Hepatocyte (in vitro differentiated cells): ENCODE data around the gene PMEPA1. TPM values are rescaled to one million over a fixed set of nuclear protein-coding genes. Genes with fewer than 3 reads are reported as not detected.
A peak's percentile ranks its signal among the peaks of the same experiment; 100 is the strongest.

ENCODE experiments used
- DNase-seq: peaks from one replicate; pipeline ENCODE4 v3.0.0-alpha.2; 2016; ENCODE audit warnings: low spot score
- H2AFZ ChIP-seq: fragments of 200-600 bp; sonication (generic); 2 replicates; pipeline ENCODE4 v1.6.0; 2016; ENCODE audit warnings: antibody characterized with exemption, mild to moderate bottlenecking
- H3K27ac ChIP-seq: fragments of 200-600 bp; sonication (generic); 2 replicates; pipeline ENCODE4 v1.5.1; 2016; ENCODE audit warnings: mild to moderate bottlenecking
- H3K27me3 ChIP-seq: fragments of 200-600 bp; sonication (generic); 2 replicates; pipeline ENCODE4 v1.6.1; 2016
- H3K36me3 ChIP-seq: fragments of 200-600 bp; sonication (generic); replicated peaks from 2 replicates; pipeline ENCODE4 v1.5.1; 2016; ENCODE audit warnings: low read depth; ENCODE audit not compliant: insufficient read depth
- H3K4me1 ChIP-seq: fragments of 200-600 bp; sonication (generic); 2 replicates; pipeline ENCODE4 v1.5.1; 2016; ENCODE audit warnings: mild to moderate bottlenecking, moderate library complexity; ENCODE audit not compliant: insufficient read depth
- H3K4me2 ChIP-seq: fragments of 200-600 bp; sonication (generic); 2 replicates; pipeline ENCODE4 v1.6.0; 2016
- H3K4me3 ChIP-seq: fragments of 200-600 bp; sonication (generic); 2 replicates; pipeline ENCODE4 v1.5.1; 2016; ENCODE audit warnings: mild to moderate bottlenecking
- H3K79me2 ChIP-seq: fragments of 200-600 bp; sonication (generic); 2 replicates; pipeline ENCODE4 v1.6.0; 2017; ENCODE audit warnings: mild to moderate bottlenecking
- H3K9me2 ChIP-seq: fragments of 200-600 bp; sonication (generic); replicated peaks from 2 replicates; pipeline ENCODE4 v1.6.0; 2017; ENCODE audit warnings: mild to moderate bottlenecking; ENCODE audit not compliant: insufficient read depth
- H3K9me3 ChIP-seq: fragments of 200-600 bp; sonication (generic); 2 replicates; pipeline ENCODE4 v1.5.1; 2016; ENCODE audit warnings: low read depth, mild to moderate bottlenecking
- H4K20me1 ChIP-seq: fragments of 200-600 bp; sonication (generic); 2 replicates; pipeline ENCODE4 v1.6.0; 2016; ENCODE audit warnings: mild to moderate bottlenecking; ENCODE audit not compliant: insufficient read depth, poor library complexity, severe bottlenecking
- EZH2 ChIP-seq: fragments of 200-600 bp; sonication (generic); IDR thresholded peaks from 2 replicates; pipeline ENCODE4 v1.6.1; 2016; ENCODE audit warnings: antibody characterized with exemption, mild to moderate bottlenecking, borderline replicate concordance
- EZH2phosphoT487 ChIP-seq: fragments of 200-600 bp; sonication (generic); IDR thresholded peaks from one replicate; pipeline ENCODE4 v1.6.1; 2018; ENCODE audit warnings: antibody characterized with exemption, mild to moderate bottlenecking, low read depth, moderate library complexity; ENCODE audit not compliant: unreplicated experiment, severe bottlenecking
- WGBS: methylation state at CpG from one replicate; pipeline ENCODE4 v1.1.6; 2016; ENCODE audit warnings: low lambda C conversion rate; ENCODE audit errors: missing lambda C conversion rate; 5-methylcytosine and 5-hydroxymethylcytosine counted together
- polyA plus RNA-seq: library from polyadenylated mRNA; unstranded; fragments of >200 nt; fragmentation: Nextera tagmentation; extraction: Ambion mirVana; gene quantifications from 2 replicates; pipeline ENCODE4 v1.2.1, GENCODE V29; 2016
- total RNA-seq: library from RNA; depleted of rRNA; stranded (reverse); fragments of >200 nt; gene quantifications from 2 replicates; pipeline ENCODE4 v1.2.3, GENCODE V29; 2014
- TF ChIP-seq, protein P1 (sequence below): fragments of 200-600 bp; sonication (generic); IDR thresholded peaks from 2 replicates; pipeline ENCODE4 v1.5.1; 2016; ENCODE audit warnings: antibody characterized with exemption, mild to moderate bottlenecking; ENCODE audit not compliant: poor library complexity

PMEPA1 gene
- total and polyA plus RNA-seq, 2 experiments from 2014 or later = 6.8 to 40.3 TPM

- no peak overlapping the region for H3K4me2 ChIP-seq
- H3K79me2 ChIP-seq = no peaks in the 10 kb centered on the region
- no peaks in the 10 kb centered on the region for H3K9me2 ChIP-seq
- H3K4me3 ChIP-seq = no peak overlapping the region
- TF ChIP-seq EZH2 (no peak), EZH2phosphoT487 (no peak)
- TF ChIP-seq, protein P1, sequence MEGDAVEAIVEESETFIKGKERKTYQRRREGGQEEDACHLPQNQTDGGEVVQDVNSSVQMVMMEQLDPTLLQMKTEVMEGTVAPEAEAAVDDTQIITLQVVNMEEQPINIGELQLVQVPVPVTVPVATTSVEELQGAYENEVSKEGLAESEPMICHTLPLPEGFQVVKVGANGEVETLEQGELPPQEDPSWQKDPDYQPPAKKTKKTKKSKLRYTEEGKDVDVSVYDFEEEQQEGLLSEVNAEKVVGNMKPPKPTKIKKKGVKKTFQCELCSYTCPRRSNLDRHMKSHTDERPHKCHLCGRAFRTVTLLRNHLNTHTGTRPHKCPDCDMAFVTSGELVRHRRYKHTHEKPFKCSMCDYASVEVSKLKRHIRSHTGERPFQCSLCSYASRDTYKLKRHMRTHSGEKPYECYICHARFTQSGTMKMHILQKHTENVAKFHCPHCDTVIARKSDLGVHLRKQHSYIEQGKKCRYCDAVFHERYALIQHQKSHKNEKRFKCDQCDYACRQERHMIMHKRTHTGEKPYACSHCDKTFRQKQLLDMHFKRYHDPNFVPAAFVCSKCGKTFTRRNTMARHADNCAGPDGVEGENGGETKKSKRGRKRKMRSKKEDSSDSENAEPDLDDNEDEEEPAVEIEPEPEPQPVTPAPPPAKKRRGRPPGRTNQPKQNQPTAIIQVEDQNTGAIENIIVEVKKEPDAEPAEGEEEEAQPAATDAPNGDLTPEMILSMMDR = no peak
- H4K20me1 ChIP-seq = no peaks in the 10 kb centered on the region
- H3K27me3 ChIP-seq = no peaks in the 10 kb centered on the region
- peak; percentile 2 for DNase-seq
- H3K27ac ChIP-seq = no peak overlapping the region
- no peaks in the 10 kb centered on the region for H3K9me3 ChIP-seq
- H2AFZ ChIP-seq = no peak overlapping the region
- peaks cover 3% of the 10 kb centered on the region for H3K4me1 ChIP-seq
- no peaks in the 10 kb centered on the region for H3K36me3 ChIP-seq
- WGBS = 55% methylated on average over 9 of the region's 9 CpGs
These were observed 59.5 kb downstream of the PMEPA1 start for GRCh38 chr20:57650266-57650665.

- over 99% methylated on average over 14 of the region's 14 CpGs for WGBS
These were observed 60.2 kb downstream of the PMEPA1 start for GRCh38 chr20:57649617-57650015.

DNA sequence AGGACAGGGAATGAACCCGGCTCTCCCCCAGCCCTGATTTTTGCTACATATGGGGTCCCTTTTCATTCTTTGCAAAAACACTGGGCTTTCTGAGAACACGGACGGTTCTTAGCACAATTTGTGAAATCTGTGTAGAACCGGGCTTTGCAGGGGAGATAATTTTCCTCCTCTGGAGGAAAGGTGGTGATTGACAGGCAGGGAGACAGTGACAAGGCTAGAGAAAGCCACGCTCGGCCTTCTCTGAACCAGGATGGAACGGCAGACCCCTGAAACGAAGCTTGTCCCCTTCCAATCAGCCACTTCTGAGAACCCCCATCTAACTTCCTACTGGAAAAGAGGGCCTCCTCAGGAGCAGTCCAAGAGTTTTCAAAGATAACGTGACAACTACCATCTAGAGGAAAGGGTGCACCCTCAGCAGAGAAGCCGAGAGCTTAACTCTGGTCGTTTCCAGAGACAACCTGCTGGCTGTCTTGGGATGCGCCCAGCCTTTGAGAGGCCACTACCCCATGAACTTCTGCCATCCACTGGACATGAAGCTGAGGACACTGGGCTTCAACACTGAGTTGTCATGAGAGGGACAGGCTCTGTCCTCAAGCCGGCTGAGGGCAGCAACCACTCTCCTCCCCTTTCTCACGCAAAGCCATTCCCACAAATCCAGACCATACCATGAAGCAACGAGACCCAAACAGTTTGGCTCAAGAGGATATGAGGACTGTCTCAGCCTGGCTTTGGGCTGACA is 60.8 kb downstream of the PMEPA1 start:
- no peak overlapping the region for H3K4me2 ChIP-seq
- no peaks in the 10 kb centered on the region for H3K79me2 ChIP-seq
- H4K20me1 ChIP-seq = no peaks in the 10 kb centered on the region
- TF ChIP-seq, protein P1 = no peak
- no peak for TF ChIP-seq EZH2phosphoT487
- H3K4me1 ChIP-seq = peaks cover 3% of the 10 kb centered on the region
- no peaks in the 10 kb centered on the region for H3K9me2 ChIP-seq
- no peak overlapping the region for H2AFZ ChIP-seq
- 94% methylated on average over 15 of the region's 15 CpGs for WGBS
- no peaks in the 10 kb centered on the region for H3K9me3 ChIP-seq
- H3K36me3 ChIP-seq = no peaks in the 10 kb centered on the region
- no peak overlapping the region for H3K27ac ChIP-seq
- H3K27me3 ChIP-seq = no peaks in the 10 kb centered on the region
- no peak overlapping the region for H3K4me3 ChIP-seq
- peak; percentile 1 for DNase-seq

More at GRCh38 chr20:57649617-57650015, 60.2 kb downstream of the PMEPA1 start:
- Histone ChIP-seq H2AFZ (no peak overlapping the region), H3K27ac (no peak overlapping the region), H3K9me3 (no peaks in the 10 kb centered on the region), H4K20me1 (no peaks in the 10 kb centered on the region), H3K4me2 (no peak overlapping the region), H3K27me3 (no peaks in the 10 kb centered on the region), H3K9me2 (no peaks in the 10 kb centered on the region), H3K4me1 (peaks cover 3% of the 10 kb centered on the region), H3K4me3 (no peak overlapping the region), H3K36me3 (no peaks in the 10 kb centered on the region), H3K79me2 (no peaks in the 10 kb centered on the region)
- TF ChIP-seq, protein P1 = no peak
- TF ChIP-seq EZH2 = no peak
- TF ChIP-seq EZH2phosphoT487 = no peak
- DNase-seq = peak; percentile 6
